HG02623 (cell line): ENCODE data around the gene GMCL1.
"Not testable (repeated sequence)": the region's sequence is repeated elsewhere in the genome, so short reads cannot be mapped to it uniquely, and the experiment has no call there.

Experiments used
- ATAC-seq: cut with Tn5 transposase; IDR thresholded peaks from one replicate; pipeline ENCODE4 v1.9.1; 2021; ENCODE audit warnings: moderate library complexity; ENCODE audit not compliant: unreplicated experiment

GMCL1 gene

GRCh38 chr2:69807821-69808540, 21.5 kb upstream of the GMCL1 start:
- ATAC-seq: no peak

GRCh38 chr2:69810550-69810949, 18.9 kb upstream of the GMCL1 start:
- ATAC-seq: no peak

GRCh38 chr2:69811018-69811417, 18.4 kb upstream of the GMCL1 start:
- no peak for ATAC-seq

GRCh38 chr2:69811591-69811990, 17.9 kb upstream of the GMCL1 start:
- ATAC-seq: no peak

GRCh38 chr2:69815717-69816116, 13.7 kb upstream of the GMCL1 start:
- ATAC-seq: no peak

GRCh38 chr2:69816923-69817542, 12.4 kb upstream of the GMCL1 start:
- ATAC-seq: no peak

GRCh38 chr2:69817729-69818501, 11.5 kb upstream of the GMCL1 start:
- ATAC-seq: no peak

- ATAC-seq: no peak
These were observed 1.5 kb upstream of the GMCL1 start for GRCh38 chr2:69827796-69828540.

- ATAC-seq: peak; percentile 1
These were observed 563 bp upstream of the GMCL1 start for GRCh38 chr2:69828938-69829255.

GRCh38 chr2:69830045-69830905, 815 bp downstream of the GMCL1 start:
- peak; percentile 11 for ATAC-seq

GRCh38 chr2:69830906-69831241, 1.4 kb downstream of the GMCL1 start:
- not testable (repeated sequence) for ATAC-seq

- no peak for ATAC-seq
These were observed 2.0 kb downstream of the GMCL1 start for GRCh38 chr2:69831354-69831905.

- ATAC-seq: no peak
These were observed 4.3 kb downstream of the GMCL1 start for GRCh38 chr2:69833752-69834151.

- ATAC-seq: no peak
These were observed 6.2 kb downstream of the GMCL1 start for GRCh38 chr2:69835666-69836065.

- ATAC-seq: no peak
These were observed 6.9 kb downstream of the GMCL1 start for GRCh38 chr2:69836316-69836715.

GRCh38 chr2:69837533-69837932, 8.1 kb downstream of the GMCL1 start:
- ATAC-seq: no peak

- no peak for ATAC-seq
These were observed 14.5 kb downstream of the GMCL1 start for GRCh38 chr2:69843993-69844392.

- ATAC-seq: no peak
These were observed 15.1 kb downstream of the GMCL1 start for GRCh38 chr2:69844560-69844959.

- no peak for ATAC-seq
These were observed 17.0 kb downstream of the GMCL1 start for GRCh38 chr2:69846182-69847067.
